Keratinocyte (primary cell): ENCODE measurements around the gene ACTN4.

ENCODE experiments used
- EZH2 ChIP-seq: IDR thresholded peaks from one replicate; pipeline ENCODE4 v1.6.1; 2012; ENCODE audit warnings: inconsistent platforms, mild to moderate bottlenecking, low read length, moderate library complexity
- TF ChIP-seq, protein P1 (sequence below), 3 experiments: IDR thresholded peaks in 1 of 3; conservative IDR thresholded peaks in 1 of 3; optimal IDR thresholded peaks in 1 of 3; 2 replicates in 2 of 3; 3 replicates in 1 of 3; pipeline versions ENCODE3 to v1.5.1; 2011; ENCODE audit warnings: low read length in 3 of 3, mild to moderate bottlenecking in 3 of 3, moderate library complexity in 2 of 3, control low read depth in 1 of 3, inconsistent platforms in 1 of 3; ENCODE audit not compliant: insufficient read depth in 2 of 3; ENCODE audit errors: extremely low read depth in 1 of 3

DNA sequence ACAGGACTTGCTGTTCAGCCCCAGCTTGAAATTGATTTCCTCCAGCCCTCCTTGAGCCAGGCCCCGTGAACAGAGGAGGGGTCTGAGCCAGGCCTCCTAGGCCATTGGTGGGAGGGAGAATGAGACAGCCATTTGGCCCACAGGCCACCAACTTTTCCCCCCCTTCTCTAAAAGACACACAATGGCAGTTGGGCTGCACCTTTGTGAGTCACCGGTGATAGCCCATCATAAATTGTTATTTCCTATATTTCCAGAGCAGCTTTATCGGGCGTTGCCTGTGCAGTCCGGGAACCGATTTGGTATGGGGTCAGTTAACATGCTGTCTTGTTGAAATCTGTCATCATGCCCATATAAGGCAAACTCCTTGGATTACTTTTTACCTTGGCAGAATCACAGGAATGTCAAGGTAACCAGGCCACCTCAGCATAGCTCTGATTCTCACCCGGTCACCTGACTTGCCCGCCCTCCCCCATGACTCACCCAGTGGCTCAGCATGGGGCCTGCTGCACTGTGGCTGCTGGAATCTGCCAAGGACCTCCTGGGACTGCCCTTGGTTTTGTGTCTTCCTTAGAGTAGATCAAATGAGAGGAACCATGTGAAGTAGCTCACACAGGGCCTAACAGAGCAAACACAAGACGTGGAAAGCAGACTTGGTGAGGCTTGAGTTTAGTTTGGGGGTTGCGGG lies 36.1 kb downstream of the ACTN4 start:
- TF ChIP-seq, protein P1, sequence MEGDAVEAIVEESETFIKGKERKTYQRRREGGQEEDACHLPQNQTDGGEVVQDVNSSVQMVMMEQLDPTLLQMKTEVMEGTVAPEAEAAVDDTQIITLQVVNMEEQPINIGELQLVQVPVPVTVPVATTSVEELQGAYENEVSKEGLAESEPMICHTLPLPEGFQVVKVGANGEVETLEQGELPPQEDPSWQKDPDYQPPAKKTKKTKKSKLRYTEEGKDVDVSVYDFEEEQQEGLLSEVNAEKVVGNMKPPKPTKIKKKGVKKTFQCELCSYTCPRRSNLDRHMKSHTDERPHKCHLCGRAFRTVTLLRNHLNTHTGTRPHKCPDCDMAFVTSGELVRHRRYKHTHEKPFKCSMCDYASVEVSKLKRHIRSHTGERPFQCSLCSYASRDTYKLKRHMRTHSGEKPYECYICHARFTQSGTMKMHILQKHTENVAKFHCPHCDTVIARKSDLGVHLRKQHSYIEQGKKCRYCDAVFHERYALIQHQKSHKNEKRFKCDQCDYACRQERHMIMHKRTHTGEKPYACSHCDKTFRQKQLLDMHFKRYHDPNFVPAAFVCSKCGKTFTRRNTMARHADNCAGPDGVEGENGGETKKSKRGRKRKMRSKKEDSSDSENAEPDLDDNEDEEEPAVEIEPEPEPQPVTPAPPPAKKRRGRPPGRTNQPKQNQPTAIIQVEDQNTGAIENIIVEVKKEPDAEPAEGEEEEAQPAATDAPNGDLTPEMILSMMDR (optimal IDR thresholded peaks at IDR 0.05 in 1 of 3, IDR thresholded peaks at IDR 0.05 in 1 of 3, conservative IDR thresholded peaks at IDR 0.05 in 1 of 3; ENCODE audit: extremely low read depth in 1 of 3, insufficient read depth in 2 of 3, low read length in 3 of 3), result no peak
- no peak for TF ChIP-seq EZH2
